ENCODE data around the gene KIF3C.
"Not testable (repeated sequence)": the region's sequence is repeated elsewhere in the genome, so short reads cannot be mapped to it uniquely, and the experiment has no call there.

Gene KIF3C

GRCh38 chr2:25915411-25915810, 66.9 kb downstream of the KIF3C start:
- not testable (repeated sequence) for DNase-seq

GRCh38 chr2:25913696-25913973, 68.7 kb downstream of the KIF3C start:
- DNase-seq: not testable (repeated sequence)

GRCh38 chr2:25912851-25913695, 69.2 kb downstream of the KIF3C start:
- DNase-seq: no peak

- not testable (repeated sequence) for DNase-seq
These were observed 72.7 kb downstream of the KIF3C start for GRCh38 chr2:25909574-25909973.

GRCh38 chr2:25905126-25905525, 77.2 kb downstream of the KIF3C start:
- no peak for DNase-seq

- no peak for DNase-seq
These were observed 79.0 kb downstream of the KIF3C start for GRCh38 chr2:25903216-25903776.

- no peak for DNase-seq
These were observed 82.8 kb downstream of the KIF3C start for GRCh38 chr2:25899404-25899970.

GRCh38 chr2:25897506-25897905, 84.8 kb downstream of the KIF3C start:
- DNase-seq: no peak

GRCh38 chr2:25896308-25896707, 86.0 kb downstream of the KIF3C start:
- not testable (repeated sequence) for DNase-seq

GRCh38 chr2:25895610-25896009, 86.7 kb downstream of the KIF3C start:
- DNase-seq: no peak

GRCh38 chr2:25895018-25895417, 87.3 kb downstream of the KIF3C start:
- DNase-seq: no peak

GRCh38 chr2:25894135-25894830, 88.0 kb downstream of the KIF3C start:
- no peak for DNase-seq

- no peak for DNase-seq
These were observed 90.6 kb downstream of the KIF3C start for GRCh38 chr2:25891672-25892071.

GRCh38 chr2:25887624-25888242, 94.6 kb downstream of the KIF3C start:
- DNase-seq: no peak

- no peak for DNase-seq
These were observed 96.4 kb downstream of the KIF3C start for GRCh38 chr2:25885933-25886332.

GRCh38 chr2:25881764-25882163, 100.5 kb downstream of the KIF3C start:
- no peak for DNase-seq

GRCh38 chr2:25879133-25879730, 103.1 kb downstream of the KIF3C start:
- DNase-seq: no peak

GRCh38 chr2:25878361-25879132, 103.8 kb downstream of the KIF3C start, which contains the start of gene ASXL2:
Gene ASXL2 (minus strand): TSS chr2:25878487. CDS start chr2:25878222, 265 bp downstream.
- peak; percentile 99 for DNase-seq

- DNase-seq: peak; percentile 55
These were observed 104.6 kb downstream of the KIF3C start for GRCh38 chr2:25877431-25878360.

Measured in CD4-positive, alpha-beta T cell treated with Interleukin-15 for 1 hour (primary cell).